ENCODE measurements around the gene NID1.

DNA sequence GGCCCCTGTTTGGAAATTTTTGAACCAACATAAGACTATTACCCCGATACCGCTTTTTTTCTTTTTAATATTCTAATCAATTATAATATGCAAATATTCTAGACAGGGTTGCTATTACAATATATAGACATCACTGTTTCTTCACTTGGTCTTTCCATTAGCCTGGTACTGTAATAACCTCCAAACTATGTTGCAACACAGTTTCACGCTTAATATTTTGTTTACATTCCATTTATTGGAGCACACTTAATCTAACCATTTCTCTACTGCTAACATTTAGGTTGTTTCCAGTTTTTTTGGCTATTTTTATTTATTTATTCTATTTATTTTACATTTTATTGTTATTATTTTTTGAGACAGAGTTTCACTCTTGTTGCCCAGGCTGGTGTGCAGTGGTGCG lies 17.6 kb upstream of the NID1 start:
- TF ChIP-seq POLR2A (IDR thresholded peaks at IDR 0.05): no peak
- TF ChIP-seq, protein P1, sequence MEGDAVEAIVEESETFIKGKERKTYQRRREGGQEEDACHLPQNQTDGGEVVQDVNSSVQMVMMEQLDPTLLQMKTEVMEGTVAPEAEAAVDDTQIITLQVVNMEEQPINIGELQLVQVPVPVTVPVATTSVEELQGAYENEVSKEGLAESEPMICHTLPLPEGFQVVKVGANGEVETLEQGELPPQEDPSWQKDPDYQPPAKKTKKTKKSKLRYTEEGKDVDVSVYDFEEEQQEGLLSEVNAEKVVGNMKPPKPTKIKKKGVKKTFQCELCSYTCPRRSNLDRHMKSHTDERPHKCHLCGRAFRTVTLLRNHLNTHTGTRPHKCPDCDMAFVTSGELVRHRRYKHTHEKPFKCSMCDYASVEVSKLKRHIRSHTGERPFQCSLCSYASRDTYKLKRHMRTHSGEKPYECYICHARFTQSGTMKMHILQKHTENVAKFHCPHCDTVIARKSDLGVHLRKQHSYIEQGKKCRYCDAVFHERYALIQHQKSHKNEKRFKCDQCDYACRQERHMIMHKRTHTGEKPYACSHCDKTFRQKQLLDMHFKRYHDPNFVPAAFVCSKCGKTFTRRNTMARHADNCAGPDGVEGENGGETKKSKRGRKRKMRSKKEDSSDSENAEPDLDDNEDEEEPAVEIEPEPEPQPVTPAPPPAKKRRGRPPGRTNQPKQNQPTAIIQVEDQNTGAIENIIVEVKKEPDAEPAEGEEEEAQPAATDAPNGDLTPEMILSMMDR (IDR thresholded peaks at IDR 0.05): no peak
